GM21515 (cell line): ENCODE results near the gene IFI30.
"Not testable (repeated sequence)": the region's sequence is repeated elsewhere in the genome, so short reads cannot be mapped to it uniquely, and the experiment has no call there.

Experiments
- ATAC-seq: cut with Tn5 transposase; IDR thresholded peaks from one replicate; pipeline ENCODE4 v1.9.1; 2021; ENCODE audit not compliant: unreplicated experiment

IFI30 gene

DNA sequence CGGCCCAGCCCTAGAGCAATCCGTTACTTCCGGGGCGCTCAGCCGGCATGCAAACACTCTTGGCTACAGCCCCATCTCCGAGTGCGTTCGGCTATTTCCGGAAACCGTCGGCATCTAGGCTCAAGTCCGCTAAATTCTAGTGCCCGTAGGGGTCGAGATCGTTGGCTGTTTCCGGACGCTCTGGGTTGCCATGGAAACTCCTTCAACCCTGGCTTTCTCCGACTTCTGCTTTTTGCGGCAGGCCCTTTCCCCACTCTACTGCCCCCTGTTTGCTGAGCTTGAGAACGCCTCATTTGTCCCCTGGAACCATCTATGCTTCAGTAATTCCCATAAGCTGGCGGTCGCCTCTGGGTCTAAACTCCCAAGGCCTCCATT, 21.2 kb upstream of the IFI30 start:
- ATAC-seq = peak; percentile 57

DNA sequence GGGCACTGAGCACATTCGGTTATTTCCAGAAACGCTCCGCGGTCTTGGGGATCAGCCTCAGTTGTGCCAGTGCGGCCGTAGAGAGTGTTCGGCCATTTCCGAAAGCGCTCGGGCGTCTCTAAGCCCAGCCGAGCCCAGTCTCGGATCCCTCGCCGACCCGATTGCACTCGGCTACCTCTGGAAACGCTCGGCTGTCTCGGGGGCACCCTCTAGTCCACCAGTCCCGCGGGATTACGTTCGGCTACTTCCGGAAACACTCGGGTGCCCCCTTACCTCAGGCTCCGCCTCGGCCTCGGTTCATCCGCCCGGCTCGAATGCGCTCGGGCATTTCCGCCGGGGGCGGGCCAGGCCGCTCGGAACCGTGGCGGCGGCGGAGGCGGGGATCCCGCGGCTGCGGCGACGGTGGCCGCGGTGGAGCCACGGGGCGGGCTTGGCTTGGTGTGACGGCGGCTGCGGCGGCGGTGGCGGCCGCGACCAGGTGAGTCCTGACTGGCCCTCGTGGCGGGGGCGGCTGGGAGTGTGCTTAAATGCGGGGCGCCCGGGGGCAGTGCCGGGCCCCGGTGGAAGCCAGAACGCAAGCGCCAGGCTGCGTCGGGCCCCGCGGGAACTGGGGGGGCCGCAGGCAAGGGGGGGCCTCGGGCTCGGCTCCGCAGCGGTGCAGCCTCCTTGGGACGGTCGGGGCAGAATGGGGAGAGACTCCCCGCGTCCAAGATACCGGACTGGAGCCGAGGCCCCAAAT, 20.6 kb upstream of the IFI30 start, which contains the start of gene PIK3R2:
Gene PIK3R2 (plus strand): TSS at position 347 of the 739 bp plus-strand sequence. CDS start 2,717 bp downstream, outside the sequence.
- peak; percentile 62 for ATAC-seq

DNA sequence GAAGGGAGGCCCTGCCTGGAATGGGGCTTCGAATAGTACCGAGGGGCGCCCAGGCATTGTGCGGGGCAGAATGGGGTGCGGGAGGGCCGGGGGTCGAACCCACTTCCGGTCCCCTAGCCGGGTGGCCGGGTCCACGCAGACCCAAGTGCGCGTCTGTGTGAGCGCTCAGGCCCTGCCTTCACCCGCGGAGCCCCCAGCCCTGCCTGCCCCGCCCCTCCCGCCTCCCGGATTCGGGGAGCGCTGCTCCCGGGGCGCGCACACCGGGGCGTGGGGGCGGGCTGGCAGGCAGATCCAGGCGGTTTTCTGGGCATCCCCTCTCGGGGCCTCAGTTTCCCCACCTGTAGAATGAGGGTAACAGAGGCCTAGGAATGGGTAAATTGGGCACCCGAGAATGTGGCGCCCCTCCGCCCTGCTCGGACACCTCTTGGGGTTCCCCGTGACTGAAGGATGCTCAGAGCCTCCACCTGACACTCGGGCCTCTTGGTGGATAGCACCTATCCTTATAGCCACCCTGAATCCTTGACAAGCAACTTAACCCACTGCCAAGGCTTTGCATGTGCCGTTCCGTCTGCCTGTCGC, 20.0 kb upstream of the IFI30 start:
- ATAC-seq = no peak

DNA sequence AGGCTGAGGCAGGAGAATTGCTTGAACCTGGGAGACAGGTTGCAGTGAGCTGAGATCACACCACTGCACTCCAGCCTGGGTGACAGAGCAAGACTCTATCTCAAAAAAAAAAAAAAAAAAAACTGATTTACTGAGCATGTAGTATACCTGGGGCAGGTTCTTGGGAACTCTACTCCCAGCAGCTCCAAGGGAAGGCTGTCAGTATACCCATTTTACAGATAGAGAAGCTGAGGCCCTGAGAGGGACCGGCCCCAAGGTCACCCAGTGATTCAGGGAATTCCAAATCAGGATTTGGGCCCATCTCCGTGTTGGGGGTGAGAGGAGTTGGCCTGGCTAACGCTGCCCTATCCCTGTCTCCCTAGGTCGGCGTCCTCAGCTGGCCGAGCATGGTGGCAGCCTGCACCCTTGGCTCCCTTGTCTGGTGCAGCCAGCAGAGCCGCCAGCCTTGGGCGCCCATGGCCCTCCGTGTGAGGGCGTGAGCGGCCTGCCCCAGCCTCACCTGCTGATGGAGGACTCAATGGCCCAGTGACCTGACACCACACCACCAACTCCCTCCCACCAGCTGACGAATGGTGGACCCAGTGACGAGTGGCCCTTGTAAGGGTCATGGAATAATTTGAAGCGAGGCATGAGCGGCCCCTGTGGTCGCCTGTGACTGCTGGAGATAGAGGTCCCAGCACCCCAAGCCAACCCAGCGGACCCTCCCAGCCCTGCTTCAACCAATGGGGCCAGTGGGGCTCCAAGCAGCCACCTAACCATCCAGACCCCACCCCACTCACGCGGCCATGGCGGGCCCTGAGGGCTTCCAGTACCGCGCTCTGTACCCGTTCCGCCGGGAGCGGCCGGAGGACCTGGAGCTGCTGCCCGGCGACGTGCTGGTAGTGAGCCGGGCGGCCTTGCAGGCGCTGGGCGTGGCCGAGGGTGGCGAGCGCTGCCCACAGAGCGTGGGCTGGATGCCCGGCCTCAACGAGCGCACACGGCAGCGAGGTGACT, 18.2 kb upstream of the IFI30 start:
- no peak for ATAC-seq

DNA sequence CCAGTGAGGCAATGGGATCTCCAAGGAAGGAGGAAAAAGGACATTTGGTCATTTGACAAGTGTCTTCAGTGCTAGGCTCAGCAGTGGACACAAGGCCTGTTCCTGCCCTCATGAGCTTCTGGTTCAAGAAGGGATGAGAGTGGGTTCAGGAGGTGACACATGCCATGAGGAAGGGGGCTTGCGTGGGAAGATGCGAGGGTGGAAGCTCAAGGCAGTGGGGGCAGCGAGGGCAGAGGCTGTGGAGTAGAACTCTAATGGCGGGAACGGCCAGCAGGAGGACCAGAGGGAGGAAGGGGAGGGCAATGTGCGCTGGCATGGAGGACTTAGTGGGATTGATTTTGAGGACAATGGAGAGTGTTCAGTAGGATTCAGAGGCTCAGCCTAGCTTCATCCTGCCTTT, 17.3 kb upstream of the IFI30 start:
- ATAC-seq = no peak

DNA sequence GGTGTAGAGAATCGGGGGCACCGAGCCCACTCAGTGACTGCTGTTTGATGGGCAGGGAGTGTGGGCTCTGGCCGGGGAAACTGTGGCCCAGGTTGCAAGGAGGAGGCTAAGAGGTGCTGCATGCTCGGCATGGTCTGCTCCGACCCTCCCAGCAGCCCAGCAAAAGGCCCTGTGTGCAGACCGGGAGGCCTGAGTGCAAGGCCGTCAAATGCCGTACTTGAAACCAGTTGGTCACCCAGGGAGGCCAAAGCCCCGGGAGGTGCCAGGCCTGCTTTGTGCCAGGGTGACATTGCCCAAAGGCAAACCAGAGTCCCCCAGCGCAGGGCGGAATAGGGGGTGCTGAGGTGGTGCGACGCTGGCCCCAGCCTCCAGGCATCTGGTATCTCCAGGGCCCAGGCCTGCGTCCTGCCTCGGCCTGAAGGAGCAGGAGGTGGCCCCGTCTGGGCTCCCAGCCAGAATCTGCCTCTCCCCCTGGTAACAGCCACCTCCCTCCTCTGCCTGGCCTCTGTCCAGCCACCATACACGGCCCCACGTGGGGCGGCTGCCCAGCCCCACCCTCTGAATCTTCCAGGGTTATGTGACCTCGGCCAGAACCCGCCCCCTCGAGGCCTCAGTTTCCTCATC, 16.7 kb upstream of the IFI30 start:
- ATAC-seq = no peak

DNA sequence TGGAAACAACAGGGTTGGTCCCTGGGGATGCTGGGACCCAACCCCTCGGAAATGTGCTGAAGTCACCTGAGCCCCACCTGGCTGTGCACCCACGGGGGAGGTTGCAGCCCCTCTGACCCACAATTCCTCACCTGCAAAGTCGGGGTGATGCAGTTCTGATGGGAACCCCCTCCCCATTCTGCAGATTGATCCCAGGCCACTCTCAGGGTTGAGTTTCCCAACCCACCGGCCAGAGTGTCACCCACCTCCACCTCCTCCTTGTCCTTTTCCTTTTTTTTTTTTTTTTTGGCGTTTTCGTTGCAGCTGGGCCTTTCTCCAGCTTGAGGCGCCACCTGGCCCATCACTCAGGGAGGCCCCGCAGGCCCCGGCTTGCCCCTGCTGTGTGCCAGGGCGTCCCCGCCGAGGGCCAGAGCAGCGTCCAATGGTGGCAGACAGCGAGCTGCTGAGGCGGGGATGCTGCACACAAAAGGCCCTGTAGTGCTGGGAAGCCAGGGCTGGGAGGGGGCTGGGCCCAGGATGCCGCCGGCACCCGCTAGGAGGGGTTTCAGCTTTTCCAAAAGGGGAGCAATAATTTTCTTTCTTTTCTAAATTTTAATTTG, 16.0 kb upstream of the IFI30 start:
- ATAC-seq = no peak

DNA sequence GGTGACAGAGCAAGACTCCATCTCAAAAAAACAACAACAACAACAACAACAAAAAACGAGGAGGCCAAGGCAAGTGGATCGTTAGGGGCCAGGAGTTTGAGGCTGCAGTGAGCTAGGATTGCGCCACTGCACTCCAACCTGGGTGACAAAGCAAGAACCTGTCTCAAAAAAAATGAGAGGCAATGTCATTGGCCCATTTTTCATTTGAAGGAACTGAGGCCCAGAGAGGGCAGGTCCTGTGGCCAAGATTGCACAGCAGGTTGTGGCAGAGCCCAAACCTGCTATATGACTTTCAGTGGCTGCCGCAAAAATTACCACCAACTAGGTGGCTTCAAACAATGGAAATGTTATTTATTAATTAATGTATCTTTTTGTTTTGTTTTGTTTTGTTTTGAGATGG, 15.1 kb upstream of the IFI30 start:
- ATAC-seq = no peak

DNA sequence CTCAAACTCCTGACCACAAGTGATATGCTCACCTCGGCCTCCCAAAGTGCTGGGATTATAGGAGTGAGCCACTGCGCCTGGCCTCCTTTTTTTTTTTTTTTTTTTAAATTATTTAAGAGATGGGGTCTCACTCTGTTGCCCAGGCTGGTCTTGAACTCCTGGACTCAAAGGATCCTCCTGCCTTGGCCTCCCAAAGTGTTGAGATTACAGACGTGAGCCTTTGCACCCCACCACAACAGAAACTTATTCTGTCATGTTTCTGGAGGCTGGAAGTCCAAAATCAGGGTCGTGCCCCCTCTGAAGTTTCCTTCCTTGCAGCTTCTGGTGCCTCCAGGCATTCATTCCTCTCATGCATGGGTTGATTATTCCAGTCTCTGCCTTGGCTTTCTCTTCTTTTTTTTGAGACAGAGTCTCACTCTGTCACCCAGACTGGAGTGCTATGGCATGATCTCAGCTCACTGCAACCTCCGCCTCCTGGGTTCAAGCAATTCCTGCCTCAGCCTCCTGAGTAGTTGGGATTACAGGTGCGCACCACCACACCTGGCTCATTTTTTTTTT, 14.5 kb upstream of the IFI30 start:
- ATAC-seq = not testable (repeated sequence)

DNA sequence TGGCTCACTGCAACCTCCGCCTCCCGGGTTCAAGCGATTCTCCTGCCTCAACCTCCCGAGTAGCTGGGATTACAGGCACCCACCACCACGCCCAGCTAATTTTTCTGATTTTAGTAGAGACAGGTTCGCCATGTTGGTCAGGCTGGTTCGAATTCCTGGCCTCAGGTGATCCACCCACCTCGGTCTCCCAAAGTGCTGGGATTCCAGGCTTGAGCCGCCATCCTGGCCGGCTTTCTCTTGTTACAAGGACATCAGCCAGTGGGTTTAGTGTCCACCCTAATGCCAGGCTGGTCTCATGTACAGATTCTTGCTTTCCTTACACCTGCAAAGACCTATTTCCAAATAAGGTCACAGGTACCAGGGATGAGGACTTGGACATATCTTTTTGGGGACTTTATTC, 13.8 kb upstream of the IFI30 start:
- no peak for ATAC-seq

DNA sequence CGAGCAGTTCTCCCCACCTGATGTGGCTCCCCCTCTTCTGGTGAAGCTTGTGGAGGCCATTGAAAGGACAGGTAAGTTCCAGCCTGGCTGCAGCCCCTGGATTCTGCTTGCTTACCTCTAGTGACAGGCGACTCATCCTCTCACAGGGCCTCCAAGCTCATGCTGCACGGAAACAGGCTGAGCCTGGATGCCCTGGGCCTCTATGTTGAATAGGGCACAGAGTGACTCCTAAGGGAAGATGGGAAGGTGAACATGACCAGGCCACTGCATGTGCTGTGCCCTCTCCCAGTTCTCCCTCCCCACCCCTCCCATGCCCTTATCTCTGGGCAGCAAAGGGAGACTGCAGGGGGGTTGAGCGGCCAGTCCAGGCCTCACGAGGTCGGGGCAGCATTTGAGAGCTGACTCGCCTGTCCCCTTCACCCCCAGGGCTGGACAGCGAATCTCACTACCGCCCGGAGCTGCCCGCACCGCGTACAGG, 13.1 kb upstream of the IFI30 start:
- ATAC-seq = no peak

DNA sequence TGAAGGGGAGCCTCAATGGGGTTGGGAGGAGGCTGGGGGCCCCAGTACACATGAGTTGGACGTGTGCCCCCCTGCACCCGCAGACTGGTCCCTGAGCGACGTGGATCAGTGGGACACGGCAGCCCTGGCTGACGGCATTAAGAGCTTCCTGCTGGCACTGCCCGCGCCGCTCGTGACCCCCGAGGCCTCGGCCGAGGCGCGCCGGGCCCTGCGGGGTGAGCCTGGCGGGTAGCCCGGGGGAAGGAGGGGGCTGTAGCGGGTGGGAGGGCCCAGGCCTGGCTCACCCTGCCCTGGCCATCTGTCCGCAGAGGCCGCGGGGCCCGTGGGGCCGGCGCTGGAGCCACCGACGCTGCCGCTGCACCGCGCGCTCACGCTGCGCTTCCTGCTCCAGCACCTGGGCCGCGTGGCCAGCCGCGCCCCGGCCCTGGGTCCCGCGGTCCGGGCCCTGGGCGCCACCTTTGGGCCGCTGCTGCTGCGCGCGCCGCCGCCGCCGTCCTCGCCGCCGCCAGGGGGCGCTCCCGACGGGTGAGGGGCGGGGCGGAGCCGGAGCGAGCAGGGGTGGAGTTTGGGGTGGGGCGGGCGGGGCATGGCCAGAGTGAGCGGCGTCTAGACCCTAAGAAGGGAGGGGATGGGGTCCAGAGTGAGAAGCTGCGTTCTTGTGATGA, 12.5 kb upstream of the IFI30 start:
- peak; percentile 69 for ATAC-seq

DNA sequence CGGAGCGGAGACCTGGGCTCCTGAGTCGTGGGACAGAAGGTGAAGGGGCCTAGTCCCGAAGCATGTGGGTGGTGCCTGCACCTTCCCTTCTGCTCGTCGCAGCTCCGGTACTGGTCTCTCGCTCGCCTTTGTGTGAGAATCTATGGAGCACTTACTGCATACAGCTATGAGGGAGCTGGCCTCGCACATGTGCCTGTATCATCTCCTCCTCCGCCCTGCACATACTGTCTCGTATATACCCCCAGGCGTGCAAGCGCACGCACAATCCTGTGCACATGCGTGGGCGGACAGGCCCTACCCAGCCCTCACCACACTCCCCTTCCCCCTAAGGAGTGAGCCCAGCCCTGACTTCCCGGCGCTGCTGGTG, 12.0 kb upstream of the IFI30 start:
- ATAC-seq = no peak

DNA sequence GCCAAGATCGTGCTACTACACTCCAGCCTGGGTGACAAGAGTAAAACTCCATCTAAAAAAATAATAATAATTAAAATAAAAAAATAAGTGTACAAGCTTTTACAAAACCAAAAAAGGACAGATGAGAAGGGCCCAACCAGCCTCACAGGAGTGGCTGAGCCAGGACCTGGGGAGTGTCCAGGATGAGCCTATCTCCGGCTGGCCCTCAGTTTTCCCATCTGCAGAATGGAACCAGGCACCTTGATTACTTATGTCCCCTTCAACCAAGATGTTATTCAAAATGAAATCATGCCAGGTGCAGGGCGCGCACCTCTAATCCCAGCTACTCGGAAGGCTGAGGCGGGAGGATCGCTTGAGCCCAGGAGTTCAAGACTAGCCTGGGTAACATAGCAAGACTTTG, 9.5 kb upstream of the IFI30 start:
- ATAC-seq = no peak

DNA sequence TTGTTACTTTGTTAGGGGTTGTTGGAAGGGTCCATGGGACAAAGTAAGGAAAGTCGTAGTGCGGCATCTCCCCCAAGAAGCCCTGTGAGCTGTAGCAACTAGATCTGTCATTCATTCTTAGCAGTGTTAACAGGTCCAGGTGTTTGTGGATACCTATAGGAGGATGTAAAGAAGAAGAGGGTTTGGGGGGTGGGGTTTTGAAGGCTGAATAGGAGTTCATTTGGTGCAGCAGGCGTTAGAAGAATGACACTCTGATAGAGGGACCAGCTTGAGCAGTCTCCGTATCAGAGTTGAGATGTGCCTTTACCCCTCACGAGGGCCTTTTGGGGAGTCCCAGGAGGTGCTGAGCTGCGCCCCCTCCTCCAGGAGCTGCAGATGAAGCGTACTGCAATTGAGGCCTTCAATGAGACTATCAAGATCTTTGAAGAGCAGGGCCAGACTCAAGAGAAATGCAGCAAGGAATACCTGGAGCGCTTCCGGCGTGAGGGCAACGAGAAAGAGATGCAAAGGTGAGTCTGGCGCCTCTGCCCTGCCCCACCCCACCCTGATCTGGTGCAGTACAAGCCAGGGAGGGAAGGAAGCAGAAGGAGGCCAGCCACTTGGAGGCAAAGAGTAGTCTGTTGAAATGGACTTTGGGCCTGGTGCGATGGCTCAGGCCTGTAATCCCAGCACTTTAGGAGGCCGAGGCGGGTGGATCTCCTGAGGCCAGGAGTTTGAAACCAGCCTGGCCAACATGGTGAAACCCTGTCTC, 7.6 kb upstream of the IFI30 start:
- no peak for ATAC-seq

DNA sequence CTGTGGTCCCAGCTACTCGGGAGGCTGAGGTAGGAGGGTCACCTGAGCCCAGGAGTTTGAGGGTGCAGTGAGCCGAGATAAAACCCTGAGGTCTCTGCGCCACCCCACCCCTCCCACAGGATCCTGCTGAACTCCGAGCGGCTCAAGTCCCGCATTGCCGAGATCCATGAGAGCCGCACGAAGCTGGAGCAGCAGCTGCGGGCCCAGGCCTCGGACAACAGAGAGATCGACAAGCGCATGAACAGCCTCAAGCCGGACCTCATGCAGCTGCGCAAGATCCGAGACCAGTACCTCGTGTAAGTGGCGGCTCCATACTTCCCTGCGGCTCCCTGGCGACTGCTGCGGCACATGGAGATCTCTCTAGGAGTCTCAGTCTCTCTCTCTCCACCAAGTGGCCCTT, 6.6 kb upstream of the IFI30 start:
- no peak for ATAC-seq

DNA sequence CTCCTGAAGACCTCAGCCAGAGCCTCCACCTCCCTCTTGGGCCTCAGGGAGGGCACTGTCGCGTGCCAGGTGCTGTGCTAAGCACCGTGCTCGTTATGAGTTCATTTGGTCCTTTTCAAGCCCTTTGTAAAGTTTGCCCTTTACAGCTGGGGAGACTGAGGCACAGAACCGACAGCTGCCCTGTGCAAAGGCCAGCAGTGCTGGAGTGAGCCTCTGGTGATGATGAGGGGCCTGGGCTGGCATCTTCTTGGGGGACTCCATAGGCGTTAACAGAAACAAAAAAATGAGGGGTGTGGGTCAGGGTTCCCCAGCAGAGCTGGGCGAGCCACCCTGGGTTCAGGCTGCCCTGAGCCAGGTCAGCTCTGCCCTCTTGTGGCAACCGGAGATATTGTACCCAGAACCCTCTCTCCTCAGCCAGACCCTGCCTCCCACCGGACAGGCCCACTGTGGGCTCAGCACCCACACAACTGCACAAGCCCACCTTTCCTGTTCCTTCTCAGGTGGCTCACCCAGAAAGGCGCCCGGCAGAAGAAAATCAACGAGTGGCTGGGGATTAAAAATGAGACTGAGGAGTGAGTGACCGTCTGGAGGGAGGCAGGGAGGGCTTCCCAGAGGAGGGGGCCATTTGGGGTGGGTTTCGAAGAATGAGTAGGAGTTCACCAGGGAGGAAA, 5.5 kb upstream of the IFI30 start:
- no peak for ATAC-seq

DNA sequence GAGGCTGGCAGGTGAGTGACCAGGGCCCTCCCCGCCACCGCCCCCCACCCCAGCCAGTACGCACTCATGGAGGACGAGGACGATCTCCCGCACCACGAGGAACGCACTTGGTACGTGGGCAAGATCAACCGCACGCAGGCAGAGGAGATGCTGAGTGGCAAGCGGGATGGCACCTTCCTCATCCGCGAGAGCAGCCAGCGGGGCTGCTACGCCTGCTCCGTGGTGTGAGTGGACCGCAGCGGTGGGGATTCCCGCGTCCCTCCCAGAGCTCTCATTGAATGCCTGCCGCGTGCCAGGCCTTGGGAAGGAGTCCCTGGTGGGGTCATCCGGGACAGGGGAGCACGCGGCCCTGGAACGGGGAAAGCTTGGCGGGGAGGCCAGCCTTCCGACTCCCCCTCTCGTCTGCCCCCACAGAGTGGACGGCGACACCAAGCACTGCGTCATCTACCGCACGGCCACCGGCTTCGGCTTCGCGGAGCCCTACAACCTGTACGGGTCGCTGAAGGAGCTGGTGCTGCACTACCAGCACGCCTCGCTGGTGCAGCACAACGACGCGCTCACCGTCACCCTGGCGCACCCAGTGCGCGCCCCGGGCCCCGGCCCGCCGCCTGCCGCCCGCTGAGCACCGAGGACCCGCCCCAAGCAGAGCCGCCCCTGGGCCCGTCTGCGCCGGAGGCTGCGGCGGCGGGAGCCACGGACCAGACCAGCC, 4.8 kb upstream of the IFI30 start:
- ATAC-seq = no peak
